Posterior vena cava (tissue), 2 donors: ENCODE measurements around the gene FAM117A. TPM values are rescaled to one million over a fixed set of nuclear protein-coding genes. Genes with fewer than 3 reads are reported as not detected.
"Not testable (repeated sequence)": the region's sequence is repeated elsewhere in the genome, so short reads cannot be mapped to it uniquely, and the experiment has no call there.

Experiments used
- DNase-seq: peaks from one replicate; pipeline ENCODE4 v3.0.0-alpha.2; 2020; ENCODE audit warnings: low spot score
- intact Hi-C, 2 donors: fragments of 100-400 bp; cut with DNase I; formaldehyde crosslinking; loops; one replicate each; pipeline versions ENCODE4 v1.14.1 to v1.14.2; 2022 to 2023
- total RNA-seq, 2 donors: library from RNA; stranded (reverse); fragmentation: NEBNext Ultra II Directional; extraction: Animal tissue kit (Norgen Biotek cat#: 25700); gene quantifications; one replicate each; pipeline ENCODE4 v1.2.1, GENCODE V29; 2021
- donor health status: DM: yes; HTN: yes; CAD: no.
- donor health status: DM: yes; HTN: yes; CAD: no.

The FAM117A gene
- total RNA-seq, 2 donors from 2014 or later: 6.5 to 11.1 TPM

GRCh38 chr17:49775546-49776260, 11.8 kb upstream of the FAM117A start:
- intact Hi-C loops: loop anchor here in 1 of 2 donors (5.0 kb wide), 2 partner anchors 43 to 68 kb away; partner anchors contain the start of gene SLC35B1
- DNase-seq: peak; percentile 85

GRCh38 chr17:49766918-49767530, 3.1 kb upstream of the FAM117A start:
- intact Hi-C loops: loop anchor here in 1 of 2 donors (10.0 kb wide), 1 partner anchor 52 kb away; no protein-coding TSS in a partner anchor
- DNase-seq: no peak

- DNase-seq: no peak
- intact Hi-C loops: loop anchor here in 1 of 2 donors (10.0 kb wide), 1 partner anchor 50 kb away; no protein-coding TSS in a partner anchor
Measured at GRCh38 chr17:49764559-49765180, 739 bp upstream of the FAM117A start.

- no peak for DNase-seq
- intact Hi-C loops: loop anchor here in 1 of 2 donors (10.0 kb wide), 1 partner anchor 48 kb away; no protein-coding TSS in a partner anchor
Measured at GRCh38 chr17:49762151-49762941, 1.6 kb downstream of the FAM117A start.

GRCh38 chr17:49760932-49761558, 2.9 kb downstream of the FAM117A start:
- no peak for DNase-seq
- intact Hi-C loops: loop anchor here in 1 of 2 donors (10.0 kb wide), 1 partner anchor 46 kb away; no protein-coding TSS in a partner anchor

GRCh38 chr17:49760296-49760695, 3.6 kb downstream of the FAM117A start:
- intact Hi-C loops: loop anchor here in 1 of 2 donors (10.0 kb wide), 1 partner anchor 45 kb away; no protein-coding TSS in a partner anchor
- no peak for DNase-seq

GRCh38 chr17:49759203-49759602, 4.7 kb downstream of the FAM117A start:
- intact Hi-C loops: loop anchor here in 1 of 2 donors (5.0 kb wide), 1 partner anchor 1992 kb away; no protein-coding TSS in a partner anchor
- no peak for DNase-seq

GRCh38 chr17:49758464-49759010, 5.4 kb downstream of the FAM117A start:
- intact Hi-C loops: loop anchor here in 1 of 2 donors (5.0 kb wide), 1 partner anchor 1991 kb away; no protein-coding TSS in a partner anchor
- not testable (repeated sequence) for DNase-seq

GRCh38 chr17:49757151-49757777, 6.7 kb downstream of the FAM117A start:
- no peak for DNase-seq
- intact Hi-C loops: loop anchor here in 1 of 2 donors (5.0 kb wide), 1 partner anchor 1990 kb away; no protein-coding TSS in a partner anchor

- DNase-seq: no peak
- intact Hi-C loops: loop anchor here in 1 of 2 donors (5.0 kb wide), 1 partner anchor 1989 kb away; no protein-coding TSS in a partner anchor
Measured at GRCh38 chr17:49756323-49757150, 7.4 kb downstream of the FAM117A start.

GRCh38 chr17:49755663-49756283, 8.2 kb downstream of the FAM117A start:
- intact Hi-C loops: loop anchor here in 1 of 2 donors (5.0 kb wide), 1 partner anchor 1988 kb away; no protein-coding TSS in a partner anchor
- no peak for DNase-seq

GRCh38 chr17:49753959-49754391, 10.0 kb downstream of the FAM117A start:
- DNase-seq: no peak
- intact Hi-C loops: no loop called here

- intact Hi-C loops: no loop called here
- no peak for DNase-seq
Measured at GRCh38 chr17:49752508-49752907, 11.4 kb downstream of the FAM117A start.

GRCh38 chr17:49749730-49750129, 14.2 kb downstream of the FAM117A start:
- DNase-seq: no peak
- intact Hi-C loops: no loop called here

- no peak for DNase-seq
Measured at GRCh38 chr17:49748791-49749190, 15.1 kb downstream of the FAM117A start.

GRCh38 chr17:49748223-49748622, 15.7 kb downstream of the FAM117A start:
- no peak for DNase-seq
- intact Hi-C loops: no loop called here

More at GRCh38 chr17:49748791-49749190, 15.1 kb downstream of the FAM117A start:
- intact Hi-C loops: no loop called here
